ENCODE data around the gene MTIF3.

- no peak for TF ChIP-seq CTCF (conservative IDR thresholded peaks at IDR 0.05; ENCODE audit: low read length)
- TF ChIP-seq EZH2phosphoT487 (IDR thresholded peaks at IDR 0.05; ENCODE audit: borderline replicate concordance) = no peak
These were observed 46.5 kb downstream of the MTIF3 start for GRCh38 chr13:27403727-27404385.
